Neural progenitor cell (in vitro differentiated cells): ENCODE results near the gene TAS2R4. TPM values are rescaled to one million over a fixed set of nuclear protein-coding genes. Genes with fewer than 3 reads are reported as not detected.
"Not testable (repeated sequence)": the region's sequence is repeated elsewhere in the genome, so short reads cannot be mapped to it uniquely, and the experiment has no call there.

Source experiments
- DNase-seq: peaks from one replicate; pipeline ENCODE4 v3.0.0-alpha.2; 2016; ENCODE audit warnings: low spot score
- H2AFZ ChIP-seq: fragments of 200-600 bp; sonication (generic); replicated peaks from 2 replicates; pipeline ENCODE4 v1.6.1; 2016; ENCODE audit warnings: antibody characterized with exemption
- H3F3A ChIP-seq: fragments of 200-600 bp; sonication (generic); 2 replicates; pipeline ENCODE4 v1.6.1; 2016; ENCODE audit warnings: antibody characterized with exemption, low read depth
- H3K27ac ChIP-seq: fragments of 200-600 bp; sonication (generic); 2 replicates; pipeline ENCODE4 v1.5.1; 2016; ENCODE audit warnings: mild to moderate bottlenecking
- H3K27me3 ChIP-seq: fragments of 200-600 bp; sonication (generic); 2 replicates; pipeline ENCODE4 v1.6.1; 2016; ENCODE audit warnings: mild to moderate bottlenecking, moderate library complexity
- H3K36me3 ChIP-seq: fragments of 200-600 bp; sonication (generic); 2 replicates; pipeline ENCODE4 v1.5.1; 2016
- H3K4me1 ChIP-seq: fragments of 200-600 bp; sonication (generic); 2 replicates; pipeline ENCODE4 v1.6.1; 2016; ENCODE audit warnings: mixed run types
- H3K4me2 ChIP-seq: fragments of 200-600 bp; sonication (generic); 2 replicates; pipeline ENCODE4 v1.6.1; 2016
- H3K4me3 ChIP-seq: fragments of 200-600 bp; sonication (generic); 2 replicates; pipeline ENCODE4 v1.5.1; 2016
- H3K79me2 ChIP-seq: fragments of 200-600 bp; sonication (generic); 2 replicates; pipeline ENCODE4 v1.6.1; 2016; ENCODE audit warnings: low read depth
- H3K9ac ChIP-seq: fragments of 200-600 bp; sonication (generic); 2 replicates; pipeline ENCODE4 v1.6.1; 2016
- H3K9me3 ChIP-seq: fragments of 200-600 bp; sonication (generic); 2 replicates; pipeline ENCODE4 v1.5.1; 2016; ENCODE audit warnings: low read depth
- H4K20me1 ChIP-seq: fragments of 200-600 bp; sonication (generic); 2 replicates; pipeline ENCODE4 v1.6.1; 2016; ENCODE audit warnings: low read depth
- H3K27ac Mint-ChIP-seq: 3 replicates; pipeline ENCODE4 v1.8.0; 2021; ENCODE audit warnings: mixed read lengths
- H3K27me3 Mint-ChIP-seq: 2 replicates; pipeline ENCODE4 v1.8.0; 2022; ENCODE audit warnings: low read depth, mild to moderate bottlenecking, inconsistent platforms, moderate library complexity, mixed read lengths; ENCODE audit not compliant: insufficient read depth
- H3K36me3 Mint-ChIP-seq: 3 replicates; pipeline ENCODE4 v1.8.0; 2021; ENCODE audit warnings: mixed read lengths
- H3K4me1 Mint-ChIP-seq: 3 replicates; pipeline ENCODE4 v1.8.0; 2021; ENCODE audit warnings: mixed read lengths
- H3K4me3 Mint-ChIP-seq: 3 replicates; pipeline ENCODE4 v1.8.0; 2021; ENCODE audit warnings: mild to moderate bottlenecking, moderate library complexity, mixed read lengths
- H3K9me3 Mint-ChIP-seq: 3 replicates; pipeline ENCODE4 v1.8.0; 2020; ENCODE audit warnings: mixed read lengths
- EZH2 ChIP-seq: fragments of 200-600 bp; sonication (generic); IDR thresholded peaks from 2 replicates; pipeline ENCODE4 v1.6.1; 2017; ENCODE audit warnings: antibody characterized with exemption, mild to moderate bottlenecking, moderate library complexity
- EZH2phosphoT487 ChIP-seq: fragments of 200-600 bp; sonication (generic); IDR thresholded peaks from 2 replicates; pipeline ENCODE4 v1.6.1; 2017; ENCODE audit warnings: antibody characterized with exemption
- small RNA-seq: library from RNA; depleted of rRNA; stranded (forward); fragments of <200 nt; gene quantifications from one replicate; pipeline ENCODE3, GENCODE V24; 2015
- total RNA-seq: library from RNA; depleted of rRNA; stranded (reverse); fragments of >200 nt; gene quantifications from 2 replicates; pipeline ENCODE4 v1.2.3, GENCODE V29; 2015; ENCODE audit warnings: low replicate concordance
- TF ChIP-seq, protein P1 (sequence below): fragments of 200-600 bp; sonication (generic); IDR thresholded peaks from 2 replicates; pipeline ENCODE4 v1.5.1; 2017; ENCODE audit warnings: antibody characterized with exemption, mild to moderate bottlenecking

The TAS2R4 gene
- total RNA-seq, 1 donor from 2014 or later: 2.8 TPM

DNA sequence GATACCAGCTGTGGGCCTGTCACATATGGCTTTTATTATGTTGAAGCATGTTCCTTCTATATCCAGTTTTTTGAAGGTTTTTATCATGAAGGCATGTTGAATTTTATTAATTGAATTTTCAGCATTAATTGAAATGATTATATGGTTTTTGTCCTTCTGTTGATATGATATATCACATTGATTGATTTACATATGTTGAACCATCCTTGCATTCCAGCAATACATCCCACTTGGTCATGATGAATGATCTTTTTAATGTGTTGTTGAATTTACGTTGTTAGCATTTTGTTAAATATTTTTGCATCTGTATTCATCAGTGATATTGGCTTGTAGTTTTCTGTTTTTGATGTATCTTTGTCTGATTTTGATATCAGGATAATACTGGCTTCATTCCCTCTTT lies 43.6 kb downstream of the TAS2R4 start:
- Mint-ChIP-seq H3K4me3 (no peak overlapping the region), H3K27ac (no peak overlapping the region), H3K4me1 (no peaks in the 10 kb centered on the region), H3K36me3 (no peaks in the 10 kb centered on the region), H3K9me3 (peaks cover 35% of the 10 kb centered on the region), H3K27me3 (peaks cover 4% of the 10 kb centered on the region)
- Histone ChIP-seq H3F3A (no peaks in the 10 kb centered on the region), H2AFZ (no peak overlapping the region), H3K79me2 (no peaks in the 10 kb centered on the region), H3K27me3 (no peaks in the 10 kb centered on the region), H3K27ac (no peak overlapping the region), H3K4me1 (no peaks in the 10 kb centered on the region), H3K9me3 (peaks cover 9% of the 10 kb centered on the region), H4K20me1 (no peaks in the 10 kb centered on the region), H3K4me3 (no peak overlapping the region), H3K4me2 (no peak overlapping the region), H3K9ac (no peak overlapping the region), H3K36me3 (peaks cover 5% of the 10 kb centered on the region)
- no peak for DNase-seq
- TF ChIP-seq, protein P1, sequence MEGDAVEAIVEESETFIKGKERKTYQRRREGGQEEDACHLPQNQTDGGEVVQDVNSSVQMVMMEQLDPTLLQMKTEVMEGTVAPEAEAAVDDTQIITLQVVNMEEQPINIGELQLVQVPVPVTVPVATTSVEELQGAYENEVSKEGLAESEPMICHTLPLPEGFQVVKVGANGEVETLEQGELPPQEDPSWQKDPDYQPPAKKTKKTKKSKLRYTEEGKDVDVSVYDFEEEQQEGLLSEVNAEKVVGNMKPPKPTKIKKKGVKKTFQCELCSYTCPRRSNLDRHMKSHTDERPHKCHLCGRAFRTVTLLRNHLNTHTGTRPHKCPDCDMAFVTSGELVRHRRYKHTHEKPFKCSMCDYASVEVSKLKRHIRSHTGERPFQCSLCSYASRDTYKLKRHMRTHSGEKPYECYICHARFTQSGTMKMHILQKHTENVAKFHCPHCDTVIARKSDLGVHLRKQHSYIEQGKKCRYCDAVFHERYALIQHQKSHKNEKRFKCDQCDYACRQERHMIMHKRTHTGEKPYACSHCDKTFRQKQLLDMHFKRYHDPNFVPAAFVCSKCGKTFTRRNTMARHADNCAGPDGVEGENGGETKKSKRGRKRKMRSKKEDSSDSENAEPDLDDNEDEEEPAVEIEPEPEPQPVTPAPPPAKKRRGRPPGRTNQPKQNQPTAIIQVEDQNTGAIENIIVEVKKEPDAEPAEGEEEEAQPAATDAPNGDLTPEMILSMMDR: no peak
- no peak for TF ChIP-seq EZH2phosphoT487
- TF ChIP-seq EZH2: no peak

DNA sequence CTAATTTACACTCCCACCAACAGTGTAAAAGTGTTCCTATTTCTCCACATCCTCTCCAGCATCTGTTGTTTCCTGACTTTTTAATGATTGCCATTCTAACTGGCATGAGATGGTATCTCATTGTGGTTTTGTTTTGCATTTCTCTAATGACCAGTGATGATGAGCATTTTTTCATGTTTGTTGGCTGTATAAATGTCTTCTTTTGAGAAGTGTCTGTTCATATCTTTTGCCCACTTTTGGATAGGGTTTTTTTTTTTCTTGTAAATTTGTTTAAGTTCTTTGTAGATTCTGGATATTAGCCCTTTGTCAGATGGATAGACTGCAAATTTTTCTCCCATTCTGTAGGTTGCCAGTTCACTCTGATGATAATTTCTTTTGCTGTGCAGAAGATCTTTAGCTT lies 46.0 kb downstream of the TAS2R4 start:
- not testable (repeated sequence) for DNase-seq, H3K27ac ChIP-seq, H3K9me3 ChIP-seq, H2AFZ ChIP-seq, H3K27me3 Mint-ChIP-seq, H3K79me2 ChIP-seq, H3K36me3 ChIP-seq, H3K9ac ChIP-seq, H3K4me1 Mint-ChIP-seq, H3K4me2 ChIP-seq, H3K4me3 ChIP-seq, H3K4me1 ChIP-seq, H3K27ac Mint-ChIP-seq, H3K4me3 Mint-ChIP-seq, H3F3A ChIP-seq, H4K20me1 ChIP-seq, H3K27me3 ChIP-seq, H3K36me3 Mint-ChIP-seq
- peaks cover 35% of the 10 kb centered on the region for H3K9me3 Mint-ChIP-seq

Small RNA genes lying within 50 kb of the gene (small RNA-seq; reads per million reads assigned to genes)
- gene RNU1-82P: not detected

Other genes with a start within 250 kb of the TAS2R4 start
- gene AGK, start 225.3 kb upstream of the TAS2R4 start, total RNA-seq: 32.7 and 42.6 TPM in 2 replicates
- gene DENND11, start 74.5 kb upstream of the TAS2R4 start, total RNA-seq: 19.7 and 23.5 TPM in 2 replicates
- 0.12 TPM in 1 of 2 replicates, not detected in the other for gene WEE2, start 68.3 kb upstream of the TAS2R4 start, total RNA-seq
- gene SSBP1, start 38.3 kb upstream of the TAS2R4 start, total RNA-seq: 219 and 402 TPM in 2 replicates
- gene TAS2R3, start 12.6 kb upstream of the TAS2R4 start, total RNA-seq: 1.2 and 2.2 TPM in 2 replicates
- 3.9 and 4.7 TPM in 2 replicates for gene TAS2R5, start 13.5 kb downstream of the TAS2R4 start, total RNA-seq
- not detected in 2 replicates for gene PRSS37, start 64.8 kb downstream of the TAS2R4 start, total RNA-seq
- gene OR9A4, start 139.7 kb downstream of the TAS2R4 start, total RNA-seq: 0.07 TPM in 1 of 2 replicates, not detected in the other
- gene CLEC5A, start 170.3 kb downstream of the TAS2R4 start, total RNA-seq: not detected in 2 replicates
- not detected in 2 replicates for gene TAS2R38, start 197.1 kb downstream of the TAS2R4 start, total RNA-seq
- 0.56 and 0.60 TPM in 2 replicates for gene MGAM, start 219.2 kb downstream of the TAS2R4 start, total RNA-seq